ENCODE results near the gene SLC6A12.

The SLC6A12 gene

GRCh38 chr12:176321-177181 lies 37.4 kb downstream of the SLC6A12 start (continued):
- TF ChIP-seq SP2 (tag by site-specific recombination; IDR thresholded peaks at IDR 0.05) (0 out of 2 replicates have a peak, but pooled peaks have one; percentile 3), ZNF23 (tag by site-specific recombination; IDR thresholded peaks at IDR 0.05; ENCODE audit: borderline replicate concordance) (no peak), ZNF138 (tag by site-specific recombination; IDR thresholded peaks at IDR 0.05; ENCODE audit: borderline replicate concordance) (no peak), PRDM4 (tag by site-specific recombination; IDR thresholded peaks at IDR 0.05) (no peak), ZNF174 (tag by site-specific recombination; IDR thresholded peaks at IDR 0.05) (no peak), ZNF426 (tag by site-specific recombination; IDR thresholded peaks at IDR 0.05) (no peak), ZNF449 (tag by site-specific recombination; IDR thresholded peaks at IDR 0.05) (no peak), ZNF366 (tag by site-specific recombination; conservative IDR thresholded peaks at IDR 0.05) (0 out of 2 replicates have a peak, but pooled peaks have one; percentile 18), ZNF157 (tag by site-specific recombination; IDR thresholded peaks at IDR 0.05) (no peak), ZNF629 (tag by site-specific recombination; IDR thresholded peaks at IDR 0.05) (peak; percentile 73), ZSCAN4 (tag by site-specific recombination; IDR thresholded peaks at IDR 0.05) (no peak), HOXA7 (CRISPR knock-in tag; IDR thresholded peaks at IDR 0.05; ENCODE audit: borderline replicate concordance) (no peak), PRDM1 (tag by site-specific recombination; IDR thresholded peaks at IDR 0.05) (no peak), ZNF571 (tag by site-specific recombination; IDR thresholded peaks at IDR 0.05) (no peak), ZNF239 (tag by site-specific recombination; IDR thresholded peaks at IDR 0.05) (no peak), ZBTB21 (tag by site-specific recombination; IDR thresholded peaks at IDR 0.05) (peak; percentile 69; the same call in 1 of the 2 replicates), ZNF792 (tag by site-specific recombination; IDR thresholded peaks at IDR 0.05) (no peak), ZNF48 (tag by site-specific recombination; IDR thresholded peaks at IDR 0.05) (no peak), FEZF1 (tag by site-specific recombination; IDR thresholded peaks at IDR 0.05) (no peak), ZBTB49 (tag by site-specific recombination; IDR thresholded peaks at IDR 0.05; ENCODE audit: low read depth) (no peak)
- TF ChIP-seq, protein P1, sequence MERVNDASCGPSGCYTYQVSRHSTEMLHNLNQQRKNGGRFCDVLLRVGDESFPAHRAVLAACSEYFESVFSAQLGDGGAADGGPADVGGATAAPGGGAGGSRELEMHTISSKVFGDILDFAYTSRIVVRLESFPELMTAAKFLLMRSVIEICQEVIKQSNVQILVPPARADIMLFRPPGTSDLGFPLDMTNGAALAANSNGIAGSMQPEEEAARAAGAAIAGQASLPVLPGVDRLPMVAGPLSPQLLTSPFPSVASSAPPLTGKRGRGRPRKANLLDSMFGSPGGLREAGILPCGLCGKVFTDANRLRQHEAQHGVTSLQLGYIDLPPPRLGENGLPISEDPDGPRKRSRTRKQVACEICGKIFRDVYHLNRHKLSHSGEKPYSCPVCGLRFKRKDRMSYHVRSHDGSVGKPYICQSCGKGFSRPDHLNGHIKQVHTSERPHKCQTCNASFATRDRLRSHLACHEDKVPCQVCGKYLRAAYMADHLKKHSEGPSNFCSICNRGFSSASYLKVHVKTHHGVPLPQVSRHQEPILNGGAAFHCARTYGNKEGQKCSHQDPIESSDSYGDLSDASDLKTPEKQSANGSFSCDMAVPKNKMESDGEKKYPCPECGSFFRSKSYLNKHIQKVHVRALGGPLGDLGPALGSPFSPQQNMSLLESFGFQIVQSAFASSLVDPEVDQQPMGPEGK (tag by site-specific recombination; IDR thresholded peaks at IDR 0.05): peak; percentile 15; the same call in 1 of the 2 replicates
- TF ChIP-seq, protein P2, sequence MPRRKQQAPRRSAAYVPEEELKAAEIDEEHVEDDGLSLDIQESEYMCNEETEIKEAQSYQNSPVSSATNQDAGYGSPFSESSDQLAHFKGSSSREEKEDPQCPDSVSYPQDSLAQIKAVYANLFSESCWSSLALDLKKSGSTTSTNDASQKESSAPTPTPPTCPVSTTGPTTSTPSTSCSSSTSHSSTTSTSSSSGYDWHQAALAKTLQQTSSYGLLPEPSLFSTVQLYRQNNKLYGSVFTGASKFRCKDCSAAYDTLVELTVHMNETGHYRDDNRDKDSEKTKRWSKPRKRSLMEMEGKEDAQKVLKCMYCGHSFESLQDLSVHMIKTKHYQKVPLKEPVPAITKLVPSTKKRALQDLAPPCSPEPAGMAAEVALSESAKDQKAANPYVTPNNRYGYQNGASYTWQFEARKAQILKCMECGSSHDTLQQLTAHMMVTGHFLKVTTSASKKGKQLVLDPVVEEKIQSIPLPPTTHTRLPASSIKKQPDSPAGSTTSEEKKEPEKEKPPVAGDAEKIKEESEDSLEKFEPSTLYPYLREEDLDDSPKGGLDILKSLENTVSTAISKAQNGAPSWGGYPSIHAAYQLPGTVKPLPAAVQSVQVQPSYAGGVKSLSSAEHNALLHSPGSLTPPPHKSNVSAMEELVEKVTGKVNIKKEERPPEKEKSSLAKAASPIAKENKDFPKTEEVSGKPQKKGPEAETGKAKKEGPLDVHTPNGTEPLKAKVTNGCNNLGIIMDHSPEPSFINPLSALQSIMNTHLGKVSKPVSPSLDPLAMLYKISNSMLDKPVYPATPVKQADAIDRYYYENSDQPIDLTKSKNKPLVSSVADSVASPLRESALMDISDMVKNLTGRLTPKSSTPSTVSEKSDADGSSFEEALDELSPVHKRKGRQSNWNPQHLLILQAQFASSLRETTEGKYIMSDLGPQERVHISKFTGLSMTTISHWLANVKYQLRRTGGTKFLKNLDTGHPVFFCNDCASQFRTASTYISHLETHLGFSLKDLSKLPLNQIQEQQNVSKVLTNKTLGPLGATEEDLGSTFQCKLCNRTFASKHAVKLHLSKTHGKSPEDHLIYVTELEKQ (tag by site-specific recombination; IDR thresholded peaks at IDR 0.05; ENCODE audit: borderline replicate concordance): no peak
- TF ChIP-seq, protein P3, sequence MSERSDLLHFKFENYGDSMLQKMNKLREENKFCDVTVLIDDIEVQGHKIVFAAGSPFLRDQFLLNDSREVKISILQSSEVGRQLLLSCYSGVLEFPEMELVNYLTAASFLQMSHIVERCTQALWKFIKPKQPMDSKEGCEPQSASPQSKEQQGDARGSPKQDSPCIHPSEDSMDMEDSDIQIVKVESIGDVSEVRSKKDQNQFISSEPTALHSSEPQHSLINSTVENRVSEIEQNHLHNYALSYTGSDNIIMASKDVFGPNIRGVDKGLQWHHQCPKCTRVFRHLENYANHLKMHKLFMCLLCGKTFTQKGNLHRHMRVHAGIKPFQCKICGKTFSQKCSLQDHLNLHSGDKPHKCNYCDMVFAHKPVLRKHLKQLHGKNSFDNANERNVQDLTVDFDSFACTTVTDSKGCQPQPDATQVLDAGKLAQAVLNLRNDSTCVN (tag by site-specific recombination; optimal IDR thresholded peaks at IDR 0.05): no peak
